GM12891 (cell line): ENCODE measurements around the gene ADGRB3.

ENCODE experiments used
- DNase-seq: peaks from one replicate; pipeline ENCODE4 v3.0.0; 2011; ENCODE audit warnings: low spot score; ENCODE audit not compliant: insufficient read length
- FAIRE-seq: peaks from 2 replicates; lab custom pipeline; 2011; peaks lifted over from hg19 to GRCh38; lab: Jason Lieb, UNC
- PAX5 ChIP-seq: IDR thresholded peaks from 2 replicates; pipeline ENCODE4 v1.6.1; 2011; ENCODE audit warnings: low read length, moderate library complexity, mild to moderate bottlenecking; ENCODE audit not compliant: insufficient read depth, severe bottlenecking
- POLR2A ChIP-seq: IDR thresholded peaks from 2 replicates; pipeline ENCODE4 v1.6.1; 2011; ENCODE audit warnings: low read depth, low read length, control low read depth
- POLR2AphosphoS5 ChIP-seq: IDR thresholded peaks from 2 replicates; pipeline ENCODE4 v1.6.1; 2011; ENCODE audit warnings: low read depth, low read length, control low read depth
- POU2F2 ChIP-seq: IDR thresholded peaks from 2 replicates; pipeline ENCODE4 v1.6.1; 2011; ENCODE audit warnings: low read depth, mild to moderate bottlenecking, control low read depth, low read length, moderate library complexity
- SPI1 ChIP-seq: IDR thresholded peaks from 2 replicates; pipeline ENCODE4 v1.6.1; 2011; ENCODE audit warnings: low read depth, low read length, control low read depth
- TAF1 ChIP-seq: IDR thresholded peaks from 2 replicates; pipeline ENCODE4 v1.6.1; 2011; ENCODE audit warnings: low read depth, low read length, control low read depth

Gene ADGRB3

DNA sequence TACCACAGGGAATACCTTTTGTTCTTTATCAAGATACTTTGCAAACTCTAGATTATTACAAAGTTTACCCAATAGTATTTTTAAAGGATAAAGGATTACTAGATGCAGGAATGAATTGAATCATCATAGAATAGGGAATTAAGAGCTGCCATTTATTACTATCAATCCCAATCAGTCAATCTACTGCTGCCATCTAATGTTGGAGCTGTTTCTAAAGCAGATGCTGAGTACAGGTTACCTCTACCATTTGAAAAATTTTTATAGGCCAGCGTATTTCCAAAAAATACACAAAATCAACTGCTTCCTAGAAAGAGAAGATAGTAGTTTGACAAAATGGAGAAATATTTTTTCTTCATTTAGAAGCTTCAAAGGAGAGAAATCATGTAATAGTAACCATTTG, 520.4 kb downstream of the ADGRB3 start:
- DNase-seq (no peak), FAIRE-seq (no peak)
- TF ChIP-seq PAX5 (no peak), POLR2A (no peak), POLR2AphosphoS5 (no peak), POU2F2 (no peak), SPI1 (no peak), TAF1 (no peak)

DNA sequence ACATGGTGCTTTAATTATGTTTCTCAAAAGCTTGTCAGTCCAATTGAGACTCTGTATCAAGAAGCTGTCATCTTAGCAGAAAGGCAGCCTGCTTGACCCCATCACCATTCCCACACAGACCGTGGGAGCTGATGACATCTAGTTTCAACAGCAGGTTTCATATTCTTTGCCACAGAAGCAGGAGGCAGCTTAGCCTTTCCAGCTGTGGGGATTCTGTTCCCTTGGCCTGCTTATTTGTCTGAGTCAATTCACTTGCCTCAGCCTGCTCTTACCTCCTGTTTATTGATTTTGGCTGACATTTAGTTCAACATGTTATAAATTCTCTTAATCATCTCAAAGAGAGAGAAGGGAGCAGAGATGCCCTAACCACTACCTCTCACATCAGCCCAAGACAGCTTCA, 527.7 kb downstream of the ADGRB3 start:
- FAIRE-seq = no peak
- no peak for TF ChIP-seq POLR2A
- TF ChIP-seq TAF1 = no peak
- TF ChIP-seq POLR2AphosphoS5 = no peak
- no peak for TF ChIP-seq POU2F2
- no peak for TF ChIP-seq PAX5
- TF ChIP-seq SPI1 = no peak

DNA sequence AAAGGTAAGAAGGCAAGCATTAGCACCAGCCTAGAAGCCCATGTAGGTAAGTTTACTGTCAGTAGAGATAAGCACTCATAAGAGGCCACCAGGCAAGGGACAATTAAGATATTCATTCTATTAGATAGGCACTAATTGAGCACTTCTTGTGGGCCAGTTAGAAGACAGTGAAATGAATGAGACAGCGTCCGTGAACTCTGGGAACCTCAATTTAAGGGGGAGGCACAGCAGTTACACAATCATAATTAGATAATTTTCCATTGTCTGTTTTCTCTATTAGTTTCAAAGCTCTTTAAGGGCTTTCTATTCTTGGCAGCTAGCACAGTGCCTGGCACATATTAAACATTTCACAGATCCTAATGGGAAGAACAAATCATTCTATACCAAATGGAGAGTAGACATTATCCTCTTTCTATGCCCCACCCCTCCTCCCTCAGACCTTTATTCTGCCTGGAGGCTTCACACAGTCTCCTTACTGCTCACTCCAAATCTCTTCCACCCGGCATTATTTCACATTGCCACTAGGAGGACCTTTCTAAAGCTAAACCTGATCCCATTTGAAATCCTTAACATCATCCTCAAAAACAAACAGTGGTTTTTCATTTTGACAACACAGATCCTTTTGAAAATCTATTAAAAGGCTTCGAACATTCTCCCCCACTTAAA, 529.6 kb downstream of the ADGRB3 start:
- DNase-seq (no peak), FAIRE-seq (no peak)
- TF ChIP-seq POLR2AphosphoS5 (no peak), POLR2A (no peak), SPI1 (no peak), PAX5 (no peak), POU2F2 (no peak), TAF1 (no peak)

More for the DNA sequence above, 527.7 kb downstream of the ADGRB3 start:
- no peak for DNase-seq

DNA sequence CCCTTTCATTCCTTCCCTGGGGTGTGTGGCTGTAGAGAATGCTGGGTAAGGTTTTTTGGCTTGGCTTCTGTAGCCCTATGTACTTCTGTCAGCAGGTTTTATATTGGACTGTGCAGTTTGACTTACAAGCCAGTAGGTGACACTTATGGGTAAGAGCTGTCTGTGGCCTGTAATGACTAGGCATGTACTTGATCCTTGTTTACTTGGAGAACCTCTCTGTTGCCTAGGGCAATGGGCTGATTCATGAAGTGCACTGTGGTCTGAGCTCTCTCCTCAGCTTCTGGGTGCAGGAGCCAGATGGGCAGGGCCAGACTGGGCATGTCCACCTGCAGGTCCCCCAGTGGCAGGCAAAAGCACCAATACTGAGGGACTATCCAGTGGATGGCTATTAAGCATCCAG, 544.6 kb downstream of the ADGRB3 start:
- DNase-seq (no peak), FAIRE-seq (no peak)
- TF ChIP-seq TAF1 (no peak), POLR2AphosphoS5 (no peak), SPI1 (no peak), POU2F2 (no peak), PAX5 (no peak), POLR2A (no peak)

DNA sequence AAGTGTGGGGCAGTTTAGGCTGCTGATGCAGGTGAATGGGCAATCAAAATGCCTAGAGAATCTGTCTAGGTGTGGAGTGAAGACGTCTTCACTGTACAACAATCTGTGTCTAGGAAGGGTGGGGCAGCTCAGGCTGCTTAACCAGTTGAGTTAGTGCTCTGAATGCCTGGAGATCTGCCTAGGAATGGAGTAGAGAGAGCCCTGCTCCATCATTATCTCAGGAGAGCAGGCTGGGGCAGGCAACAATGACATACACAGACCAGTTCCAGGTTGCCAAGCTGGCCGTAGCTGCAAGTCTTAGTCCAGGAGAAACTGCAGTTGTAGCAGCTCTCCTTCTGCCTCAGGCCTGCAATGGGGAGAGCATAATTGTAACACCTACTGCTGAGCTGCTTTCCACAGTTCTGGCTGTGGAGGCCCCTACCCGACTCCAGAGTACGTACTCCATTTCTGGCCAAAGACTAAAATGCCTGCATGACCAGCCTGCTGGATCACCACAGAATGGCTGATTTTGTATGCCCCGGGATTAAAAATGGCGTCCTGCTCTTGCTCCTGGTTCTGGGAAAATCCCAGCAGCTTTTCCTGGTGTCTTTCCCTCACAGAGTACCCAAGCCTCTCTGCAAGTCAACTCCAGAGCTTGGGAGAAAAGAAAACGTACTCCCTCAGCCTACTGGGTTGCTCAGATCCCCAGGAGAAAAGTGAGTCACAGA, 545.4 kb downstream of the ADGRB3 start:
- TF ChIP-seq TAF1 = no peak
- no peak for TF ChIP-seq PAX5
- no peak for TF ChIP-seq POU2F2
- no peak for TF ChIP-seq SPI1
- TF ChIP-seq POLR2A = no peak
- no peak for TF ChIP-seq POLR2AphosphoS5
- DNase-seq (no peak), FAIRE-seq (no peak)

DNA sequence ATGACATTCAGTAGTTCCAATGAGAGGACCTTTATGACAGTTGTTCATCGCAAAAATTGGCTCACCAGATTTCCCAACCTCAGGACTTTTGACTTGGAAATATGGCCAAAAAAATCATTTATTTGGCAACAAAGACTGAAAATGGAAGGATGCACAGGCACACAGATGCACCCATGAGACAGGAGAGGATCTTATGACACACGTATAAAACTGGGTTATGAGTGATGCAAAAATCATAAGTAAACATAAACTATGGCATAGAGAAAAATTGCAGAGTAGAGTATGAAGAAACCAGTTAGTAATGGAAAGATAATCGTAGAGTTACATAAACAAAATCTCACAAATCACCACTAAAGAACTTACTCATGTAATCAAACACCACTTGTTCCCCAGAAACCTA, 546.9 kb downstream of the ADGRB3 start:
- FAIRE-seq = no peak
- no peak for DNase-seq
- no peak for TF ChIP-seq PAX5
- TF ChIP-seq TAF1 = no peak
- no peak for TF ChIP-seq POU2F2
- TF ChIP-seq POLR2A = no peak
- TF ChIP-seq SPI1 = no peak
- no peak for TF ChIP-seq POLR2AphosphoS5

DNA sequence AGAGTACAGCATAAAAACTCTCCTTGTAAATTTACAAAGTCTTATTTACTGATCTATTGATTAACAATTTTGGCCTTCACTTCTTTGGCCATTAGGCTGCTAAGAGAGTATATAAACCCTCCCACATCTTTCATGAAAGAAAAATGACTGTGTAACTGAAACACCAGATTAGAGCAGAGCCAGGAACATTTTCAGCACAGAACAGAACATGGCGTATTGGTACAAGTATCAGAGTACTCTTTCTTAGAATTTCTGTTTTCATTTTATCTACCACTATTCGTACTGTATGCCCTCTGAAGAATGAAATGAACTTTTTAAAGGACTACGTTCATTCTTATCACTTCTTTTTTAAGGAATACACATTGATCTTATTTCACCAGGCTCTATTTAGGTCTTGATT, 550.2 kb downstream of the ADGRB3 start:
- no peak for TF ChIP-seq TAF1
- no peak for TF ChIP-seq POLR2A
- no peak for TF ChIP-seq SPI1
- no peak for TF ChIP-seq POU2F2
- TF ChIP-seq PAX5 = no peak
- no peak for TF ChIP-seq POLR2AphosphoS5
- DNase-seq (no peak), FAIRE-seq (no peak)

DNA sequence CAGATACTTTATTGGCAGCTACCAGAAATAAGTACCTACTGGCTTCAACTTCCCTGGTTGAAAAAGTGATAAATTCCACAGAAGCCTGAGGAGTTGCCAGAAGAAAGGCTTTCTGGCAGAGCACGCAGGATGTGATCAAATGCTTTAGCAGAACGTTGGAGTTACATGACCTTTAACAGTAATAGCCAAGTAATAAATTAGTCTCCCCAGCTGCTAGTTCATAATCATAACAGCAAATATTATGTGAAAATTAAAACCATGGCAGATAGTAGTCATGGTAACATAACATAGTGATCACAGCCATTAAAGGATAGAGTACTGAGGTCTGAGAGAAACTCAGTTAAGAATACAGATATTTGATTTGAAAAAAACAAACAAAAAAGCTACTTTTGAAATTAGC, 567.7 kb downstream of the ADGRB3 start:
- FAIRE-seq = no peak
- no peak for TF ChIP-seq TAF1
- TF ChIP-seq POLR2AphosphoS5 = no peak
- TF ChIP-seq SPI1 = no peak
- no peak for TF ChIP-seq POU2F2
- TF ChIP-seq POLR2A = no peak
- TF ChIP-seq PAX5 = no peak
- no peak for DNase-seq

DNA sequence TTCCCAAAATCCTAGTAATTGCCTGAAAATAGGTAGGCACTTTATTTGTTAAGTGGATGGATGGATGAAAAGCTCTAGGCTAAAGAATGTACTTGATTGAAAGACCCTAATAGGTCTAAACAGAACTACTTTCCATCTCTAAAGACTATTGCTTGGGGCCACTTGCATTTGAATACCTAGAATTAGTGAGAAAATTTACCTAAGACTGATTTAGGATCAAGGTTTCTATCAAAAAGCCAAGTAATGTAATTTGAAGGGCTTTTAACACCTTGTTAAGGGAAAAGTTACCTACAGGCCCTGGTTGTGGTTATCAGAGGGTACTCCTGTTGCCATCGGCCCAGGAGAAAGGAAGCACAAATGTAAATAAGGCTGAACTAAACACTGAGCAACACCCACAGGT, 581.0 kb downstream of the ADGRB3 start:
- FAIRE-seq (no peak), DNase-seq (no peak)
- no peak for TF ChIP-seq TAF1
- TF ChIP-seq POLR2AphosphoS5 = no peak

DNA sequence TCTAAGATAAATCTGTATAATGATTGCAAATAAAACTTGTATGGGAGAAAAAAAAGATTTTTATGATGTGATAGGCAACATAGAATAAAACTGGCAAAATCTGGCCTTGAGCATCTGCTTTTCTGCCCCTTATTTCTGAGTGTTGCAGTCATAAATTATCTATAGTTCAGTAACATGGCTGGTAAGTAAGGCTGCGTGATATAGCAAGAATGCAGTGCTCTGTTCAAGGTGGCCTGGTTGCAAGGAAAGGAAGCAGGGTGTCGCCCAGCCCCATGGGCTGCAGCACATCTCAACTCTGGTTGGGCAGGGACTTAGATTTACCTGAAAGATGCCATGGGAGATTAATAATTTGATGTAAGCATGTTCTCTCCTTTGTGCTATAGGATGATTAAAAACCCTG, 582.3 kb downstream of the ADGRB3 start:
- TF ChIP-seq SPI1 (no peak), TAF1 (no peak), POLR2AphosphoS5 (no peak), PAX5 (no peak), POU2F2 (no peak), POLR2A (no peak)
- DNase-seq (no peak), FAIRE-seq (no peak)
